Glomerular endothelial cell (primary cell): Measurements from ENCODE around the gene DPYD. TPM values are rescaled to one million over a fixed set of nuclear protein-coding genes. Genes with fewer than 3 reads are reported as not detected.

Experiments
- DNase-seq: peaks from one replicate; pipeline ENCODE4 v3.0.0-alpha.2; 2011; ENCODE audit warnings: low read depth, low spot score; ENCODE audit errors: extremely low read depth
- total RNA-seq: library from RNA; depleted of rRNA; stranded (reverse); fragments of >200 nt; gene quantifications from 2 replicates; pipeline ENCODE4 v1.2.3, GENCODE V29; 2015

The DPYD gene
- total RNA-seq, 1 donor from 2014 or later = 6.4 TPM

DNA sequence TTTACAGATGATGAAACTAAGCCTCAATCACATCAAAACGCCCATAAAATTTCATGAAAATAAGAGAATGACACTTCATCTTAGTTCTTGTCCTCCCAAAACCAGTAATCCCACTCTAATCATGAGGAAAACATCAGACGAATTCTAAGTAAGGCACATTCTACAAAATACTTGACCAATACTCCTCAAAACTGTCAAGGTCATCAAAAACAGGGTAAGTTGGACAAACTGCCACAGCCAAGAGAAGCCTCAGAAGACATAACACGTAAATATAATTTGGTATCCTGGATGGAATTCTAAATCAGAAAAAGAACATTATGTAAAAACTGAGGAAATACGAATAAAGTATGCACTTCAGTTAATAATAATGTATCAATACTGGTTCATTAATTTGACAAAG is 128.2 kb downstream of the DPYD start:
- no peak for DNase-seq

DNA sequence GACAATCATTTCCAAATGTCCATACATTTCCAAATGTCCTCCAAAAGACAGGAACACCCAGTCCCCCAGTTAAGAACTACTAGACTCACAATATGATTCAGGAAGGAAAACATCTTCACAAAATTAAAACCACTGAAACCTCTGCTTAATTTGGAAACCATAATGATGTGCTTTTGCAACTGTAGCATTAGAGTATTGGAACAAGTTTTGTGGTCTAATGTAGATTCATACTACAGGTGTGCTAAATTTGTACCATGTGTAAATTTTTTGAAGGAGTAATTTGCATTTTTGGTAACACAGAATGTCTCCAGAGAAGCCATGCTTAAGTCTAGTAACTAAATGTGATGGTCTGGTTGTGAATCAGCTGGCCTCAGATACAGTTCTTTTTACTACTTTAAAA is 129.6 kb downstream of the DPYD start:
- DNase-seq = no peak

DNA sequence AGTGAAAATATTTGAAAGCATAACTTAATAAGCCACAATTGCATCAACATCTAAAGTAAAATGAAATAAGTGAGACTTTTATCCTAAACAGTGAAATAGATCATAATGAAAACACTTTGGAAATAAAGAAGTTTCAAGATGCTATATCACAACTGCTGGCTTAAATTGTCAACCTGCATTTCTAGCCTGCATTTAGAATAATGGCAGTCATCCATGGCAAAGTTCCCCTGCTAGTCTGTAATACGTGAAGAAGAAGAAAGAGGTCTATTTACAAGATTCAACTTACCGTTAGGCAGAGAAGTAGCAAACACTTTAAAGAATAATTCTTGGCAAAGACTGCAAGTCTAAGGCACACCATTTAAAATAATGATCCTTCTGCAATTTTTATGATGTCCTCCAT is 133.6 kb downstream of the DPYD start:
- no peak for DNase-seq

DNA sequence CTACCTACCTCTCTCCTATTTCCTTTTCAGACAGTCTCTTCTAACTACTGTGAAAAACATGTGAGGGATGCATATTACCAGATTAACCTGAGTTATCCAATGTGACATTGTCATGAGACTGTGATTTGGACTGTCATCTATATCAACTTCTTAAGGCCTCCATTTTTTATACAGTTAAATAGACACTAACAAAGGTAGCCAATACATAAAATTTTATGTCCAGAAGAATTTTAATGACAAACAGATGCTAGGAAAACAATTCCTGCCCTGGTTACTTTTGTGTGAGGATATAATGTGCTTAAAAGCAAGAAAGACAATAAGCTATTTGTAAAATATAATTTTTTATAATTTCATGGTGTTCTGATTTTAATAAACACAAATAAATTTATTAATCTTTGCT is 136.2 kb downstream of the DPYD start:
- DNase-seq = no peak

DNA sequence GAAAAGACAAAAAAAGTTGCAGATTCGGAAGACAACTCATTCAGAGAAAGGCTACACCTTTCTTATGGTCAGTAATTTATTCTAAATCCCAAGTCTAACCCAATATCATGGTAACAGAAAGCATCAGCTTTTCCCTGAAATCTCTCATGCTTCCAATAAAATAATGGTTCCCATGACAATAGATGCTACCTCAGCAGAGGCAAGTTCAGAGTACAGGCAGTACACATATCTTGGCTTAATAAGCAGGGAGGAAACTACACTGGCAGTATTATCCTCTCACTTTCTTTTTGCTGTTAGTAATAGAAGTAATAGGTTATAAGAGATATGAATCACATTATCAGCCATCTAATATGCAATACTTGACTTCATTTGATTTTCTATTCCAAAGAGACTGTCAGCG is 137.1 kb downstream of the DPYD start:
- no peak for DNase-seq

DNA sequence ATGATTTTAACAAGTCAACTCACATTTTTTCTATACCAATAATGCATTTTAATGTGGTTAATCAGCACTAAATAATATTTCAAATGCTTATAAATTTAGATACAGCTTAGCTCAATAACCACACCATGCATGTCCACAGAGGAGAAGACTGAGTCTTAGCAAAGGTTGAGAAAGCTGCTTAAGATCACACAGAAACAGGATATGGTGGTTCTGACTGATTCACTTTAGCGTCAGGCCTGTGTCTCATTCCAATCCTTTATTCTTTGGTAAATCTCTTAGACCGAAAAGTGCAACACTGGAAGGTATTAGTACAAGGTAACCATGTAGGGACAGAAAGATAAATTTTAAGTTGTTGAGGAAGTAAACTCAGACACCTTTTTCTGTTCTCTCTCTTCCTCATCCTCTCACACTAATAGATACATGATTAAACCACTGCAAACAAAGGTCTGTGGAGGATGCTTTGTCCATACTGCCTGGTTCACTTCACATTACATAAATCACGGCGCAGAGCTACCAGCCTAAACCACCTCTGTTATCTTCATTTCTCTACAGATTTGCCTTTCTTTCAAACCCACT is 139.0 kb downstream of the DPYD start:
- DNase-seq = no peak

DNA sequence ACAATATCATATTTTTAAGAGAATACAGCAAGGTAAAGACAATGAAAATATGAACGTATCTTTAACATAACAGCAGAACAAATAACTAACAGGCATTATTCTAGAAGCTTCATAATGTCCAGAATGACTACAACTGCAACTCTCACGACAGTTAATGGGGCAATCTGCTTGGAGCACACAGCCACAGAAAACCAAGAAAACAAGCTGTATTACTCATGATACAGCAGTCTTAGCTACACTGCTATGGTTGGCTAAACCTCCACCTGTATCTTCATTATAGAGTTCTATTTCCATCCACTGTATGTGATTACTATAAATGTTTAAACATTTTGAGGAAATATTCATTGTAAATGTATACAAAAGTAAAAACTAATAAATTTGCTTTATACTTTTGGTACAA is 139.9 kb downstream of the DPYD start:
- no peak for DNase-seq

DNA sequence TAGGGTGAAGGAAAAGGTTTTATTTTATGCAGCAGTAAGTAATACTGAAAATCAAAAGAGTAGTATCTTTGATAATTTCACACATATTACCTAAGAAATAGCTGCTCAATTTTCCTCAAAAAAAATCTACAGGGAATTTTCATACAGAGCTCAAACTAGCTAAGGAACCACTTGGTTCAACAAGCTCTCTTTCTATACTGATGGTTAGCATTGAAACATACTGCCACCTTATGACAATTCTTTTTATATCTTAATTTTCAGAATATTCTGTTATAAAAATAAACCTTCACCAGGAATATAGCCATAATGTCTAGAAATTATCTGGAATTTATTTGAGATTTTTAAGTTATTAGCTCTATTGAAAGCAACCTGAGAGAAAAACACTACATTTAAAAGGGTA is 142.1 kb downstream of the DPYD start:
- DNase-seq = no peak

DNA sequence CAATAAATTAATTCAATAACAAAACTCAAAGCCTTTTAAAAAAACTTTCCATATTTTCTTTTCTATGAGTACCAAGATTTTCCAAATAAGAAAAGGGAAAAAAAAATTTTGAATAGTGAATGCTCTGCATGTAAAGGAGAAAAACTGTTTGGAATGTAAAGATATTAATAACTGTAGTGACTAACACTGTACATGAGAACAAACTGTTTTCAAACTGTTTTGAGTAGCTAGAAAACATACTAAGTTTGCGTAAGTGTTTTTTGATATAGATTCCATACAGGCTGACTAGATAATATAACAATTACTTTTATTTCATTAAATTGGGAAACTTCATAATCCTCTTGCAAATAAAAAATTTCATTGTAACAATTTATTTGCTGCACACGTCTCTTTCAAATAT is 150.5 kb downstream of the DPYD start:
- DNase-seq = no peak

DNA sequence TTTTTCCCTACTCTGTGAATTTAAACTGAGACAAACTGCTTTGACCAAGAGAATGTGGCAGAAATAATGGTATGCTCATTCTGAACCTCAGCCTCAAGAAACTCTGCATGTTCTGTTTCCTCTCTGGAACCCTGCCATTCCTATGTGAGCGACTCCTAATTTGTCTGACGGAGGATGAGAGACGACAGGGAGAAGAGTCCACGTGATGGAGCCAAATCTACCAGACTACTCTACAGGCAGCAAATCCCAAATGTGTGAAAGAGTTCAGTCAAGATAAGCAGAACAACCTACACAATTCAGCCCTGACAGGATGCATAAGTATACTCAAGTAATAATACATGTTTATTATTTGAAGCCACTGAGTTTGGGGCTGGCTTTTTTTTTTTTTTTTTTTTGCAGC is 153.5 kb downstream of the DPYD start:
- no peak for DNase-seq

DNA sequence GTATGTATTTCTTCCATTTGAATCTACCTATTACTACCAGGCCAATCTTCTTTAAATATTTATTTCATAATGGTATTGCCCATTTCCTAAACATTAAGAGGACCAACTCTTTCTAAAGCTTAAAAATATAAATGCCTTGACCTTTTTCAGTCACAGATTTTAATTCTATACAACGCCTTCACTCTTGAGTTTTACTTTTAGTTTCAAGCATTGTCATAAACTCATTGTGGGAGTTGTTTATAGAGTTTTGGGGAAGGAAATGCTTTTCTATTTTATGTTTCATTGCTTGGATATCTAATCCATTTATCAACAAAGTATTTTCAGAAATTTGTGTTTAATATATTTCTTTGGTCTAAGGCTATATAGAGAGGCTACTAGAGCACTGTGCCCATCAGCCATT is 155.8 kb downstream of the DPYD start:
- no peak for DNase-seq

DNA sequence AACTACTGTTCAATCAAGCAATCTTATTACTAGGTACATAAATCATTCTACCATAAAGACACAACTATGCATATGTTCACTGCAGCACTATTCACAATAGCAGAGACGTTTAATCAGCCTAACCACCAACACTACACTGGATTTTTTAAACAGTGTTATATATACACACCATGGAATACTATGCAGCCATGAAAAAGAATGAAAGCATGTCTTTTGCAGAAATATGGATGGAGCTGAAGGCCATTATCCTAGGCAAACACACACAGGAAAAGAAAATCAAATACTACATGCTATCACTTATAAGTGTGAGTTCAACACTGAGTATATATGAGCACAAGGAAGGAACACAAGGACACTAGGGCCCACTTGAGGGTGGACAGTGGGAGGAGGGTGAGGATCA is 159.2 kb downstream of the DPYD start:
- no peak for DNase-seq

DNA sequence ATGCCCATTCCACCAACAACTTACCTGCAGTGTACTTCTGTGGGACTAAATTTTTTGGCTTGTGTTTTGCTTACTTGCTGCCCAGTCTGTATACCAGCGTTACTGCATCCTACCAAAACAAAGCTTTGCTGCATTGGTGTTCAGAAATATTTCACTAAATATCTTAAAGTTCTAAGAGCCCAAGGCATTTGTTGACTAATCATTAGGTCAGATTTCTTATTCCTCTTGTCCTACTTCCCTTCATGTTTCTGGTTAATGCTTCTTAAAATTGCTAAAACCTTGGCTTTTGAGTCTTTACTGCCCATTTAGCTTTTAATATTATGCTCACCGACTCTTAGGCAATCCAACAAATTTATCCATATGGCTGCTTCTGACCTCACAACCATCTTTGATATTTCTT is 161.8 kb downstream of the DPYD start:
- no peak for DNase-seq

DNA sequence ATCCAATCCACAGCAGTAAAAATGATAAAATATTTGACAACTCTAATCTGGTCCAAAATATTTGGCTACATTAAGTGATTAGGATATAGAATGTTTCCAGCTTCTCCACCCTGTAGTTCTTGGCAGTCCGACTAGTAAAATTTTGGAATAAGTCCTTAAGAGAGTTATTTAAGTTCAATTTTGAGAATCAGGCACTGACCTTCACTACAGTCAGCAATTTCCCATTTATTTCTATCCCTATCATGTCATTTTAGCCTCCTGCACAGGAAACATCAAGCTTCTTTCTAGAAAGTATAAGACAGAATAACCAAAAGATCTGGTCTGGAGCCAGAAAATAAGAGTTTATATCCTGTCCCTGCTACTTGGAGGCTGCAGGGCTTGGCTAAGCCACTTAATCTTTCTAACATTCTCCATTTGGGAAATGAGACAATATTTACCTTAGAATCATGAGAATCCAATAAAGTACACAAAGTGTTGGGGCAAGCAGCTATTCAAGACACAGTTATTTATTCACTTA is 162.2 kb downstream of the DPYD start:
- no peak for DNase-seq

DNA sequence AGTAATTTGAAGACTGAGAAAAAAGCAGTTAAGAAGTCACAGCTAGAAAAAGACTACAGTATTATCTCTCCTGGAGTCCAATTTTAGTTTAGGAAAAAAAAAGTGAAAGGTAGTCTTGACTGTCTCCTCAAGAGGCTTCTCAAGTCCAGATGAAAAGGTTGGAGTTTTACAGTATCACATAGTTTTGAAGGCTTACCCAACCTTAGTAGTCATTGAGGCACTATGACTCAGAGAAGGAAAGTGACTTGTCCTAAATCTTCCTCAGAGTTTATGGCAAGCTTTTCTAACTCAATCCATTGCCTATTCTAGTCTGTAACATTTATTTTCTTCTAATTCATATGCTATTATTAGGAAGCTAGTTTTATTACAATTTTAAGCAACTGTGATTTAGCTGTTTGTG is 174.9 kb downstream of the DPYD start:
- DNase-seq = no peak

DNA sequence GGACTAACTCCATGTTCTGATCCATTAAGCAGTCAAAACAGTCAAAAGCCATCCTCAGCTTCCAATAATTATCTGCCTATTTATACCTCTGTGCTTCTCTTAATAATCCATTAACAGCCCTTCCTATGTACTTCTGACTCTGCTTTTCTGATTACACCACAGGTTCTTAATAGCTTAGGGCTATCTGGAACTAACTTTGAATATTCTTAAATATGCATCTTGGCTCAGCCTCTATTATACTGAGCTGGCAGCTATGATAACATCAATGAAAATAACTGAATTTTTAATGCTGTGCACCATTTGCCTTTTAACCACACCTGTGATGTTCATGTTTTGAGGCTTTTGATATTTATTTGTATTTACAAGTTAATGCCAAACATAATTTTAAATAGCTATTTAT is 175.9 kb downstream of the DPYD start:
- no peak for DNase-seq

DNA sequence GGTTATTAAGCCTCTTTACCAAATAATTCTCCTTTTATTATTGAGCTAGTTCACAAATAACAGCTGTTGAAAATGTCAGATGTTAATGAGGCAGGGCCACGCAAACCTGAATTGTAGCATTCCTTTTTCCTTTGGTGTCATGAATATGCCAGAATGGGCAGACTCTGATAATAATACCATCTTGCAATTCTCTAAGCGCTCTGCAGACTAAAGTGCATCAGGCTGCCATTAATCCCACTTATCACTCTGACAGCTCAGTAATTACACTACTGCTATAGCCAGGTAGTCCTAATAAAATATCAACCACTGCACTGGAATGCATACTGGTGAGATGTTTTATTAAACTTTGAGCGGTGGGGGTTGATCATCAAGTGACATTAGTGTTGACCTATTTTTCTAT is 177.7 kb downstream of the DPYD start:
- no peak for DNase-seq

DNA sequence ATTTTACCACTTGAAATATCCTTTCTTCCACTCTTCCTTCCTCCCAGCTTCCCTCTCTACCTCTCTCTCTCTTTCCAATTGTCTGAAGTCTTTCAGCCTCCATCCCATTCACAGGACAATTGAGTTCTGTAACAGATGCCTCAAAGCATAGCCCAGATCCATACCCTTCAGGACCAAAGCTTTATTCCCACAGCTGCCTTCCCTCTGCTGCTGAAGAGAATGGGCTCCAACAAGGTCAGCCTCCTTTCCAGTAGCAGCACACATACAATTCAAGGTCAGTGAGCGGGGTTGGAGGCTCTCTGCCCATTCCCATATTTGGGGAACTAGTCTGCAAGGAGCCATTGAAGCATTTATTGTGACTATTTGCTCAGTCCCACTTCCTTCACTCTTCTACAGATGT is 179.9 kb downstream of the DPYD start:
- no peak for DNase-seq

DNA sequence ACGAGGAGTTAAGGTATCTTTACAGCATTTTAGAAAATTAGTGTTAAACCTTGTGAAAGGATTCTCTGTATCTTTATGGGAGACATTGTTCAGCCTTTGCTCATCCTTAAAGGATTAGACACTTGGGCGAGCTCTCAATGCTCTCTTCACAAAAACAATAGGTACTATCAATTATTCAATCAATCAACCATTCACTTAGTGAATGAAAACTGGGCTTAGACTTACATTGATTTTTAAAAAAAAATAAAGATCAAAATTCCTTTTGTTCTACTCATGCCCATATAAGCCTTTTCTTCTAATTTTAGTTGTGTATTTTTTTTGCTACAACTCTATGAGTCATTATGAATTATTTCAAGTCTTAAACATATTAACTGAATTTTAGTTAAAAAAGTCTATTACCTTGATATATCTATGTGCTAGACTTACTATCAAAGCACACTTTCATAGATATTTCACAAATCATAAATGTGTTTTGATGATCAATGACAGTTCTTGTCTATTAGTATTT is 181.2 kb downstream of the DPYD start:
- DNase-seq = no peak

DNA sequence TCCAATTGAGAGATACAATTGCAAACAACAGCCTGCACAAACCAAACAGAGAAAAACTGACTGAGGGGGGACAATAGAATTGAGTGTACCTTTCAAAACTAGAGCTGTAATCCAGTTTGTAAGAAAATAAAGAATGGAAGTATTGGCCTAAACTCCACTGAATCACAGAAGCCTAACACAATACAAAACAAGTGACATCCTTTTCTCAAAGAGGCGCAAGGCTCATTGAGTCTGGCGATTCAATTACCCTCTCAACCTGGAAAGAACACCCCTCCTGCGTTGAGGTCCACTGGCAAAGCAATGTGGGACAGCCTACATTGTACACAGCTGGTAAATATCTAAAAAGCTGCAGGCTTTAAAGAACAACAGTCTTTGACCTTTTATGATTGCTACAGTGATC is 182.6 kb downstream of the DPYD start:
- no peak for DNase-seq

DNA sequence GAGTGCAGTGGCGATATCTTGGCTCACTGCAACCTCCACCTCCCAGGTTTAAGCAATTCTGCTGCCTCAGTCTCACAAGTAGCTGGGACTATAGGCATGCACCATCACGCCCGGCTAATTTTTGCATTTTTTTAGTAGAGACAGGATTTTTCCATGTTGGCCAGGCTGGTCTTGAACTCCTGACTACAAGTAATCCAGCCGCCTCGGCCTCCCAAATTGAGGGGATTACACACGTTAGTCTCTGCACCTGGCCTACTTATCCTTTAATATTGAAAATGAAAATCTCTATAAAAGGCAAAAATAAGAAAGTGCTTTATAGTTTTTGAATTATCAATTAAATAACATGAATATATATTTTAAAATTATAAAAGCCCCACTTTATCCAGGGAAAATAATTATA is 190.6 kb downstream of the DPYD start:
- no peak for DNase-seq

DNA sequence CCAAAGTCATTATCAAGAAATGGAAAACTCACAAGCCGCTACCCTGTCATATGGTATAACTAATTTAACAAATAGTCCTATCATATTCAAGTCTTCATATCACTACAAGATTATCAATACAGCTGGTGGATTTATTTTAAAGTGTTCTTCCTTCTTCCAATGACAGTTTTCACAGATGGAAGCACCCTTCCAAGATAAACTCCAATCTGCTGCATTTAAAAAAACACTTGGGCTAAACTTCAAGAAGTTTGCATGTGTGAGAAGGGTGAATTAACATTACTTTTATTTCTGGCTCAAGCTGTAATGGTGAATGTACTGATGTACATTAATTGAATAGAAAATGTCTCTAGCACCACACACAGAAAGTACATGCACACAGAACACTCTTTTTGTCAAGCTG is 192.4 kb downstream of the DPYD start:
- DNase-seq = no peak

DNA sequence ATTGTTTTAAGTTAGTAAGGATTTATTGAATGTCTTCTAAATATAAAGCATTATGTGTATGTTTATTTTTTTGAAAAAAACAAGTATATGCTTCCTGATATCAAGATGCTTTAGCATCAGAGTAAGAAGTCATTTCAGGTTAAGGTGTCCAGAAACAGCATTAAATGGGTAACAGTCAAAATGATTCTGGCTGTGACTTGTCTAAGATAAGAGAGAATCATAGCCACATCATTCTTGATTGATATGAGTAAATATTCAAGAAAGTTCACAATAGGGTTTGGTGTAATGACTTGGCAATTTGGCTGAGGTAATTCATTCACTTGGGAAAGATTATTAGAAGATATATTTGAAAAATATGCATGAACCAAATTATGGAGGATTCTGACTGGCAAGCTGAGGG is 193.8 kb downstream of the DPYD start:
- DNase-seq = no peak
